NCI-H2029 treated with DMSO at 0.1 percent for 48 hours (cell line): ENCODE data around the gene RNF5.
"Not testable (repeated sequence)": the region's sequence is repeated elsewhere in the genome, so short reads cannot be mapped to it uniquely, and the experiment has no call there.

Source experiments
- DNase-seq: peaks from one replicate; lab custom pipeline; 2025; lab: John Stamatoyannopoulos, UW

RNF5 gene

GRCh38 chr6:32175711-32176475 is 2.3 kb upstream of the RNF5 start, which contains the start of gene AGPAT1:
AGPAT1 (minus strand) TSS chr6:32176084; CDS start chr6:32171496, 4,588 bp downstream.
- DNase-seq: peak; percentile 82

DNA sequence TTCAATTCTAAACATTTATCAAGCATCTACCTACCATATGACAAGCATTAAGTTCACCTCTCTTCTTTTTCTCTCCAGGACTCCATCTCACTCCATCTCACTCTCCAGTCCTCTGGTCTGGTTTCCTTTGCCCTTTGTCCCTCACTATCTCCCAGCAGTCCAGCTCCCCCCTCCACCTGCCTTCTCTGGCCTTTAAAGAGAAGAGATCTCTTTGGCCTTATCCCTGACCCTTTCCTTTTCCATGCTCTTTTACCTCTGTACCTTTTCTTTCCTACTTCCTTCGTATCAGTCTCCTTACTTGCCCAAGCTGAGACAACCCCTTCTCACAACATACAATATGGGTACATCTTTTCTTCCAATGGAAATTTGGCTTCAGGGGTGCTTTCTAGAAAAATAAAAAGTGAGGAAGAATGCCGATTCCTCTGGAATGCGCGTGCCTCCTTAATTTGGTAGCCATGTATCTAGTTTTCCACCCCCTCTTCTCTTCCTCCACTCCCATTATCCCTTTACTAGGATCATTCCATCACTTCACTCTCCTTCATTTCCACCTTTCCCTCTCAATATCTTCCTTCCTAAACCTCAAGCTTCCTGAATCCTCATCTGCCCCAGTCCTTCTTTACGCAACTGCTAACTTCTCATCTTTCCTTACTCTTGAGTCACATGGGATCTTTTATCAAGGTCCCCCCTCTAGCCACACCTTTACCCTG is 1.6 kb upstream of the RNF5 start:
- DNase-seq: peak; percentile 50

- DNase-seq: no peak
Measured at GRCh38 chr6:32177183-32177787, 920 bp upstream of the RNF5 start.

GRCh38 chr6:32178547-32179440 is 589 bp downstream of the RNF5 start:
- DNase-seq: no peak

DNA sequence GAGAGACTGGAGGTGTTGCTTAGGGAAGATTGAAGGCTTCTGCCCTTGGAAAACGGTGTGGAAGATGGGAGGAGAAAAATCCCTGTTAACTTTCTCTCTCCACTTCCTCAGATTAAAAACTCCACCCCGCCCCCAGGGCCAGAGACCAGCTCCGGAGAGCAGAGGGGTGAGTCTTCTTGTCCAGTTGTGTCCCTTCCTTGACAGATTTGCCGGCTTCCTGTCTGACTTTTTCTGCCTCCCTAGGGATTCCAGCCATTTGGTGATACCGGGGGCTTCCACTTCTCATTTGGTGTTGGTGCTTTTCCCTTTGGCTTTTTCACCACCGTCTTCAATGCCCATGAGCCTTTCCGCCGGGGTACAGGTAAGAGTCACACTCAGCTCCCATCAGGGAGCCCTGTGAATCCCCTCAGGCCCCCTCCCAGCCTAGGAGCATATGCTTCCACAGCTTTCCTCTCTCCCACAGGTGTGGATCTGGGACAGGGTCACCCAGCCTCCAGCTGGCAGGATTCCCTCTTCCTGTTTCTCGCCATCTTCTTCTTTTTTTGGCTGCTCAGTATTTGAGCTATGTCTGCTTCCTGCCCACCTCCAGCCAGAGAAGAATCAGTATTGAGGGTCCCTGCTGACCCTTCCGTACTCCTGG is 1.7 kb downstream of the RNF5 start:
- DNase-seq: no peak

DNA sequence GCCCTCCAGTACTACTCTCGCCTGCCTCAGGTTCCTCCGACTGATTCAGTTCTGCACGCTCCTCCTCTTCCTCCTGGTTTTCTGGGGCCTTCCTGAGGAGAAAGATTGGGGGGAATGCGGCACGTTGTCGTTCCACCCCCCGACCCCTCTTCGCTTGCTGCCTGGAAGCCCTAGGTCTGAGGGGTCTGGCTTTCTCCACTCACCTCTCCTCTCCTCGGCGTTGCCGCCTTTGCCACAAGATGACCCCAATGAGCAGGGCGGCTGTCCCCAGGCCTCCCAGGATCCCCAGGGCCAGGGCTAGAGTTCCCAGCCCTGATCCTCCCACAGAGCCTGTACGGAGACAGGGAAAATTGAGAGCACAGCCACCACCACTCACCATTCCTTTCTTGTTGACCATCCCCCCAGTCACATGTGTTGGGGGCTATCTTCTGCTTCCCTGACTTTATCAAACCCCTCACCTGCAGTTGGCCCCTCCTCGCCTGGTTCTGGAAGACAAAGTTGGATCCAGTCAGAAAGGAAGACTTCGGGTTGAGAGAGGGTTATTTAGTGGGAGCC is 3.0 kb downstream of the RNF5 start:
- DNase-seq: no peak

GRCh38 chr6:32181915-32182529 is 3.8 kb downstream of the RNF5 start:
- no peak for DNase-seq

GRCh38 chr6:32182555-32182981 is 4.4 kb downstream of the RNF5 start:
- no peak for DNase-seq

GRCh38 chr6:32183030-32183429 is 4.8 kb downstream of the RNF5 start:
- DNase-seq: no peak

DNA sequence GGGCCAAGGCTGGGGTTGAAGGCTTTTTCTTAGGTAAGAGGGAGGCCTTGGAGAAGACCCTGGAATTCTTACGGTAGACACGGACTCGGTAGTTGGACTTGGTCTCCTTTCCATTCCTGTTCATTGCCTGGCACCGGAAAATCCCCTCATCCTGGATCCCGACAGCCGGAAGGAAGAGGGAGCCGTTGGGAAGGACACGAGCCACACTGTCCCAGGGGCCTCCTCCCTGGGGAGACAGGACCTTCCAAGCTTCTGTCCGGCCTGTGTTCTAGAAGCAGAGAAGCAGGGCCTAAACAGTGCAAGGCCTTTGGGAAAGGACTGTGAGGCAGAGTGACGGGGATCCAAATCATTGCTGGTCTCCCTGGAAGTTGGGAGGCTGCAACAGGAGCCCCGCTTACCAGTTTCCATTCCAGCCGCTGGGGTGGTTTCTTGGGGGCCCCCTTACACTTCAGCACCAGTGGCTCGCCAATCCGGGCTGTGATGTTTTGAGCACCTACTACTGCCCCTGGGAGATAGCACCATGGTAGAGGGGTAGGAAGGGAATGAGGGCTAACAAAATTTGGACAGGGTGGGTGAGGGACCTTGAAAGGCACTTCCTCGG is 5.4 kb downstream of the RNF5 start:
- DNase-seq: no peak

DNA sequence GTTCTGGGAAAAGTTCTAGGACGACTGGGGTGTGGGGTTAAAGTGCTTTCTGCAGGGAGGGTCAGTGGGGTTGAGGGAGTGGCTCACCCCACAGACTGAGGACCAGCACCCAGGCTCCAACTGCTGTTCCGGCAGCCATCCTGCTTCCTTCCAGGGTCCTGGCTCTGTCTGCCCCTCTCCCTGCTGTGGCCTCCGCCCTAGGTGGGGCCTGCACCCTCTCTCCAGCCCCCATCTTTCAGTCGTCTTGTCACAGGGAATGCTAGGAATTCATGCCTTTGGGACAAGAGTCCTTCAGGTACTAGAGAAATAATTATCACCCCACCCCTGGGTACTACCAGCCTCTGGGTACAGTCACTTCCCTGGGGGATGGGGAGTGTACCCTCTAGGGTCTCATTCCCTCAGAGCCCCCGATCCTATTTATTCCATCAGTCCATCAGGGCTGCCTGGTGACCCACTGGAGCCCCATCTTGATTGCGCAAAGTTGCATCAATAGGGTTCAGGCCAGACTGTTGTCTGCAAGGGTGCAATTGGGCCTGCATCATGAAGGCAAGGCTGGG is 6.0 kb downstream of the RNF5 start, which contains the start of gene AGER:
Gene AGER (minus strand): TSS at position 170 of the 557 bp plus-strand sequence. CDS start 31 bp downstream, at position 139.
- DNase-seq: no peak

DNA sequence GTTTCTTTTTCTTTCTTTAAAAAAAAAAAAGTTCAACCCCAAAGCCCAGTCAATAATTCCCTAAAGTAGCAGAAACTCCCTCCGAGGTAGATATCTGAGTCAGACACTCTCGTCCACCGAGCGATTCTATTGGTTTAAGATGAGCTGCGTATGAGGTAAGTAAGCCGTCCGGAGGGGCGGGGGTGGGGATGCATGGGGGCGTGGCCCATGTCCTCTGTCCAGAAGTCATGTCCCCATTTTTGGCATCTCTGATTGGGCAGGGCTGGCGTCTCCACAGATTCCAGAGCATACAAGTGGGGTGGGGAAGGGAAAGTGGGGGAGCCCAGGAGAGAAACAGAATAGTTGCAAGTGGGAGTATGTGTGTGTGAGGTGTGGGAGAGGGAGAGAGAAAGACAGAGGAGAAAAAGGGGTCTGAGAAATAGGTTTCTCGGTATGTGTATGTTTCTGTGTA is 7.5 kb downstream of the RNF5 start:
- DNase-seq: not testable (repeated sequence)

DNA sequence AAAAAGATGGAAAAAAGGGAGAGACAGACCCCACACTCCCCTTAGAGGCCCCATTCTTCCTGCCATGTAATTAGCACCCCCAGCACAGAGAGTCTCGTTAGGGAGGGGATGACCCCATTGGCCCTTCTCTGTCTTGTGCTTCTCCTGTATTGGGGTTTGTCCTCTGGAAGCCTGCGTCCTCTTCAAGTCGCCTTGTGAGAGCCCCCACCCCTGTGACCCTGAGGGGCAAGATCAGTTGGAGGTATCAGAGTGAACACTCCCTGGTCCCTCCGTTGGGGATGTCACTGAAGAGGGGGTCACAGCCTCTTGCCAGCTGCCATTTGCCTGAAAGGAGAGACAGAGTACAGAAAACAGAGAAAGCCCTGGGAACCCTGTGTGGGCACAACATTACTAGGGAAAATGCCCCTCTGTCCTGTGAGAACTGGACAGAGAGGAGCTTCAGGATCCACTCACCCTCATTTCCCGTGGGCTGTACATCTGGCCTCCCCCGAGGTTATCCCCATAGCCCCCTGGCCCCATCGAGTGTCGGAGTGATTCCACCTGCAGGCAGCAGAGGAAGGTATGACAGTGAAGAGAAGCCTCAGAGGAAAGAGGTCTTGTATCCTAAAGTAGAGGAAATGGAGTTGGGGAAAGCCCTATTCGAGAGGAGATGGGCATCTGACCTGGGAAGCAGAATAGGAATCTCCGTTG is 8.1 kb downstream of the RNF5 start:
- DNase-seq: not testable (repeated sequence)

GRCh38 chr6:32187009-32187709 is 9.0 kb downstream of the RNF5 start:
- no peak for DNase-seq

DNA sequence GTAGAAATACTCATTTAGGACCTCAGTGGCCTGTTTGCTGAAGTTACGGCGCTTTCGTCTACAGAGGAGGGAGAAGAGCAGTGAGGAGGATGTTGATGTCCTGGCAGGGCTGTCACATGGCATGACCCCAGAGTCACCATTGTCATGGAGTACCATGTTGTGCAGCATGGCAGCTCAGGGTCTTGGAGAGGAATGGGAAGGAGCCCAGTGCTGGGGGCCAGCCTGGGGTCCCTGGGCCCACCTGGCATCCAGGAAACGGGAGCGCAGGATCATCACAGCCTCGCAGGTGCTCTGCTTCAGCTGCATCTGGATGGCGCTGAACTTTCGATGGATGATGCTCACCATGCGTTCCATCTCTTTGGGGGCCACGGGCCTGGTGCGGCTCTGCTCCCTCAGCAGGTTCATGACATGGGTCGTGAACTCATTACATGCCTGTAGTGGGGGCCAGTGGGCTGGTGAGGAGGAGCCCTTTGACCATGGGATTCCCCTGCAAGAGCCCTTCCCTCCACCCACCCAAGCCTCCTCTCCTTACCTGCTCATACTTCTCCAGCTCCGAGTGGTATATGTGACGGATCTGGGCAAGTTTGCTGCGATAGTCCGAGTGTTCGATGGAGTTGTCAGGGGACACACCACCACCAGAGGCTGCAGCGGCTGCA is 9.6 kb downstream of the RNF5 start:
- DNase-seq: not testable (repeated sequence)

GRCh38 chr6:32188381-32189068 is 10.3 kb downstream of the RNF5 start:
- DNase-seq: no peak

DNA sequence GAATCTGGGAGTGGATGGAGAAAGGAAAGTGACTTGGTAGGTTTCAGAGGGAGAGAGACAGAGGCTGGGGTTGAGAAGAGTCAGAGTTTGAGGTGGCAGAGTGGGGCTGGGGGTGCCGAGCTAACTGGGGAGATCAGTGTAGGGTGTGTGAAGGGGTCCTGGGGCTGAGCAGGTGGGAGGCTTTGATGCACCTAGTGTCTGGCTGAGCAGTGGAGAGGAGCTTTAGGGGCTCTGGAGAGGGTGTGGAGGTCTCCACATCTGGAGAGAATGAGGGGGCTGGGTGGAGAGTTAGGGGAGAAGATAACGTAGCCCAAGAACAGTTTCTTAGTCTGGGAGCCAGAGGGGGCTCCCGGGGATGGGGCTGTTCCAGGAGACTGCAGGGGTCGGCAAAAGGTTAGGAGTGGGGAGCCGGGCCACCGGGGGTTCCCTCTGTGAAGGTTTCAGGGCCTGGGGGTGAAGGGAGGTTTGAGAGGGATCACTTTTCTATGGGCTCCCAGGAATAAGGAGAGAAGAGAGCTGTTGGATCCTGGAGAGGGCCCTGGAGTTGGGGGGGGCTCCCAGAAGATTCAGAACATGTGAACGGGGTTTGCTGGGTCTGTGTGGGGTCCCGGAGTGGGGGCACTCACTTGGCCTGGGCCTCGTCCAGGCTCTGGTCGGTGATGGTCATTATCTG is 11.0 kb downstream of the RNF5 start:
- DNase-seq: no peak
